Activated T-cell treated with anti-CD3 and anti-CD28 coated beads for 48 hours (primary cell): ENCODE data around the gene SLC6A8.
"Not testable (repeated sequence)": the region's sequence is repeated elsewhere in the genome, so short reads cannot be mapped to it uniquely, and the experiment has no call there.

ENCODE experiments used
- DNase-seq: peaks from one replicate; pipeline ENCODE4 v3.0.0-alpha.2; 2020; ENCODE audit warnings: low read depth

SLC6A8 gene

DNA sequence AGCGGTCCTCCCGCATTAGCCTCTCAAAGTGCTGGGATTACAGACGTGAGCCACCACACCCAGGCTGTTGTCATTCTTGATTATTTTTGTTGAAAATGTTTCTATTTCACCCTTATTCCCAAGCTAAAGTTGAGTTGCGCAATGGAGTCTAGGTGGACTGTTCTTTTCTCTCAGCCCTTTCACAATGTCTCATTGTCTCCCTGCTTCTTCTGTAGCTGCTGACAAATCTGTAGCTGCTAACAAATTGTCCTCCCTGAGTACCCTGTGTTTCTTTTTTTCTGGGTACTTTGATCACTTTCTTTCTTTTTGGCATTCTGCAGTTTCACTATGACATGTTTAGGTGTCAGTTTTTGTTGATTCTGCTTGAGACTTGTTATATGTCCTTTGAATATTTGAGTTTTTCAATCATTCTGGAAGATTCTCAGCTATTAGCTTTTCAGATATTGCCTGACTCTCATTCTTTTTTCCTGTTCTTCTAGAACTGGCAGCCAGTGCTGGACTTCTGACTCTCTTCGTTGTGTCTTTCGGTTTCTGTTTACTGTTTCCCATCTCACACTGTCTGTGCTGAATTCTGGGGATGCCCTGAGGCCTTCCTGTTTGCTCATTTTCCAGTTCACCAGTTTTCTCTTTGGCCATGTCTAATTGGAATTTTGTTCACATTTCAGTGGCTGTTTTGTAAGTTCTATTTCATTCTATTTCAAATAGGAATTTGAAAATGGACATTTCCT is 43.6 kb downstream of the SLC6A8 start:
- DNase-seq: no peak

DNA sequence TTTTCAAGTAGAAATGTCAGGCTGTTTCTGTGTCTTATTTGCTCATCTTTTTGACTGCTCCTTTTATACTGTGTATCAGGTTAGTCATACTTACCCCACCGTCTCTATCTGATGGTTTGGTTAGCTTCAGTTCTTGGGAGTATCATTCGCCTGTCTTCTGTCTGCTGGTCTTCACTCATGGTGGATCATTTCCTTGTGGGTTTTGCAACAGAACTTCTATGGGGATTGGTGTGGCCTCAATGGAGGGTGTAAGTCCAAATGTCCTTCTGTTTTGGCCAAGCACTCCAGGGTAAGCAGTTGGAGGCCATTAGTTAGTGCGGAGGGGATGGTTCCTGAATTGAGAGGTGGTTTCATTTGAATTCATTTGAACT is 44.1 kb downstream of the SLC6A8 start:
- no peak for DNase-seq

DNA sequence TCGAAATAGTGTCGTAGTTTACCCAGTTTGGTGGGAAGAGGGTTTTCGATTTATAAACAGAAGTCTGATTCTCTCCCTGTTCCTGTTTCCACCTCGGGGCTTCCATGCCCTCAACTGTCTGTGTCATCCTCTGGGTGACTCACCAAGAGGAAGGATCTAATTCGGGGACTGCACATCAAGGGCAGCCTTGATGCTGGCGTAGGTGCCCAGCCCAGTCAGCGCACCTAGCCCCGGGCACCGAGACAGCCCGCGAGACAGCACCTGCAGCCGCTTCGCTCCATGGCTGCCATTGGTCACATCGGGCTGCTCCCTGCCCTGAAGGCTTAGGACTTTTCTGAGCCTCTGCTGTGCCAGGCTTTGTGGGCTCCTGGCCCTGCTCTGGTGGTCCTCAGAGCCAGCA is 44.7 kb downstream of the SLC6A8 start:
- DNase-seq: no peak

DNA sequence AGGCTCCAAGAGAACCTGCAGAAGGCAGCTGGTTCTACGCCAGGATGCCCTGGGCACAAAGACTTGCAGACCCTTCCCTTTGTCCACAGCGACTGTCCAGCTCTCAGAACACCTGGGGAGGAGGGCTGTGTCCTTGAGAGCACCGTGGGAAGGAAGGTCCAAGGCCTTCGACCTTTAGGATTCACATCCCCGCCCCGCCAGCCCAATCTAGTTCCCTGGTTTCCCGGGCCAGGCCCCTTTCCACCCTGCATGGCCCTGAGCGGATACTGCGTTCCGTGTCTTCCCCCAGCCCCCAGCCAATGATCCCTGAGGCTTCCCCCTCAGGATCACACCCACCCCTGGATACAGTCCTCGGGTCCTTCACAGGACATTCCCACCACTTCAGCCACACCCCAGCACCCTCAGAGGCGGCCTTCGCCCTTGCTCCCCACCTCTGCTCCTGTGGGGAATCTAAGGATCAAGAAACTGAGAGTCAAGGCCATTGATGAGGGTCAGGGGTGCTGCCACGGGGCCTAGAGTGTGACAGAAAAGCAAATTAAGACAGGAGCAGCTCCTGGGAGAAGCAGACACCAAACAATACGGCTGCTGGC is 46.0 kb downstream of the SLC6A8 start:
- no peak for DNase-seq

GRCh38 chrX:153734871-153735270 is 47.1 kb downstream of the SLC6A8 start:
- DNase-seq: no peak

DNA sequence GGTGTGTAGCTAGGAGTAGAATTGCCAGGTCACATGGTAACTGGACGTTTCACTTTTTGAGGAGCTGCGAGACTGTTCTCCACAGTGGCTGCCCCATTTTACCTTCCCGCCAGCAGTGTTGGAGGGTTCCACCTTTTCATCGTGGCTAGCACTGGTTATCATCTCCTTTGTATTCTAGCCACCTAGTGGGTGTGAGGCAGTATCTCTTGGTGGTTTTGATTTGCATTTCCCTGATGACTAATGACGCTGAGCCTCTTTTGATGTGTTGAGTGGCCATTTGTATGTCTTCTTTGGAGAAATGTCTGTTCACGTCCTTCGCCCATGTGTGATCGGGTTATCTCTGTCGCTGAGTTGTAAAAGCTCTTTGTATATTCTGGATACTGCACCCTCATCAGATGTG is 47.5 kb downstream of the SLC6A8 start:
- no peak for DNase-seq

DNA sequence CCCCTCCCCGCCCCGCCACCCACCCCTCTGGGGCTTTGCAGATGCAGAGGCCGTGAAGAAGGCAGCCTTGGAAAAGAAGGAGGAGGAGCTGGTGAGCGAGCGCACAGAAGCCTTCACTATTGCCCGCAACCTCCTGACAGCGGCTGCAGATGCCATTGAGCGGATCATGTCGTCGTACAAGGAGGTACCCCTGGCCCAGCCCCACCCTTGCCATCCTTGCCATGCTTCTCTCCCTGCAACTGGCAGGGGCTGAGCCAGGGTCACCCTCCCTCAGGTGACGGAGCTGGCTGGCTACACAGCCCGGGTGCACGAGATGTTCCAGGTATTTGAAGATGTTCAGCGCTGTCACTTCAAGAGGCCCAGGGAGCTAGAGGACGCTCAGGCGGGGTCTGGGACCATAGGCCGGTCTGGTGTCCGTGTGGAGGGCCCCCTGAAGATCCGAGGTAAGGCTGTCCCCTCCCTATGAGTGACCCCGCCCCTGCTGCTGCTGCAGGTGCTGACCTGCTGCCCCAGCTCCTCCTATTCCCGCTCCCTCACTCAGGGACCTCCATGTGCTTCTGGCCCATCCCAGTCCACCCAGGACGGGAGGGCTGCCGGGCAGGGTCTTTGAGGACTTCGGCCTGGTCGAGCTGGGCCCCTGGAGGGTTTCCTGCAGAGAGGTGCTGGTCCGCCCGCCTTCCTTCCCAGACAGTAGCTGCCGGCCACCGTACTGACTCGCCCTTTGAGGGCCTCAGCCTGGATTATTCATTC is 48.5 kb downstream of the SLC6A8 start:
- DNase-seq: no peak

DNA sequence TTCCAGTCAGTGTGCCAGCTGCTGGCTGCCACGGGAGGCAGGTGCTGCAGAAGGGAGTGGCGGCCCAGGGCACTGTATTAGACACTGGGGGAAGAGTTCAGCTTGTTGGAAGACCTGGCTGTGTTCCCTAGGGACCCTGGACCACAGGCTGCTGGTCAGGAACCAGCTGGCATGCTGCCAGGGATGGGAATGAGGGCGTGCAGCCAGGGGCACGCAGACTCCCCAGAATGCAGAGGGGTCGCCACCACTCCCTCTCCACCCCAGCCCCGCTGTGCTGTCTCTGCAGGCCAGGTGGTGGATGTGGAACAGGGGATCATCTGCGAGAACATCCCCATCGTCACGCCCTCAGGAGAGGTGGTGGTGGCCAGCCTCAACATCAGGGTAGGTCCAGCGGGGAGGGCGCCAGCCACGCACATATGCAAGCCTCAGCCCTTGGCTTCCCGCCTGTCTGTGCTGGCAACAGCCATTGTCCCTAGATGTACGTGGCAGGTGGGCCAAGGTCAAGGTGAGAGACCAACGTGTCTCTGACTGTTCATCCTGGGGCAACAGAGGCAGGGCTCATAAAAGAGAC is 49.2 kb downstream of the SLC6A8 start:
- DNase-seq: no peak

GRCh38 chrX:153738056-153738605 is 50.4 kb downstream of the SLC6A8 start:
- DNase-seq: no peak

- no peak for DNase-seq
Measured at GRCh38 chrX:153739754-153740486, 52.2 kb downstream of the SLC6A8 start.

GRCh38 chrX:153740631-153741222 is 53.0 kb downstream of the SLC6A8 start:
- no peak for DNase-seq

DNA sequence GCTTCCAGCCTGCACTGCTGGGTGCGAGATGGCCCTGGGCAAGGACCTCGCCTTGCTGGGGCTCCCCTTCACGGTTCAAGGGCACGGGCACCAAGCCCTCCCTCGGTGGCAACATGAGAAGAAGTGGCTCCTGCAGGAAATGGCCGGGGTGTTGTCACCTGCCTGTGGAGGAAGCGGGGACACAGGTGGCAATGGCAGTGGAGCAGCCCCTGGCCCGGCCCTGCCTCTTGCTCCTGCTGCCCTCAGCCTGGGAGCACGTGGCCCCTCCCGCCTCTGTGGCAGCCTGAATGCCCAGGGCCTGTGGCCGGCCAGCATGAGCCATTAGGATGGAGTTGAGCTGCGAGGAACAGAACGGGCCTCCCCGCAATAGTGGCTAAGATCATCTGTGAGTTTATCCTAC is 53.7 kb downstream of the SLC6A8 start:
- no peak for DNase-seq

DNA sequence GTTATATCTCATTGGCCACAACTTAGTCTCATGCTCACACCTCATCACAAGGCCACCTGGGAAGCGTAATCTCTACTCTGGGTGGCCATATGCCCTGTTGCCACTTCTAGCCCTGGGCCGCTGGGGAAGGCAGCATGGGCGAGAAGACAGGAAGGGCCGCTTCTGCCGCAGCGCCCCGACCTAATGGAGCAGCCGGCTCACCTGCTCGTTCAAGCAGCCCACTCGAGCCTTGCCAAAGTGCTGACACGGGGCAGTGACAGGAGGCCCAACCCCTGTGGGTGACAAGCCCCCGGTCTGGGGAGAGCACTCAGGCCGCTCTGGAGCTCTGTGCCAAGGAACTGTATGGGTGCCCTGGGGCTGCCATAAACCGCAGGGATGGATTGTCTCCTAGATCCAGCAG is 54.4 kb downstream of the SLC6A8 start:
- not testable (repeated sequence) for DNase-seq

DNA sequence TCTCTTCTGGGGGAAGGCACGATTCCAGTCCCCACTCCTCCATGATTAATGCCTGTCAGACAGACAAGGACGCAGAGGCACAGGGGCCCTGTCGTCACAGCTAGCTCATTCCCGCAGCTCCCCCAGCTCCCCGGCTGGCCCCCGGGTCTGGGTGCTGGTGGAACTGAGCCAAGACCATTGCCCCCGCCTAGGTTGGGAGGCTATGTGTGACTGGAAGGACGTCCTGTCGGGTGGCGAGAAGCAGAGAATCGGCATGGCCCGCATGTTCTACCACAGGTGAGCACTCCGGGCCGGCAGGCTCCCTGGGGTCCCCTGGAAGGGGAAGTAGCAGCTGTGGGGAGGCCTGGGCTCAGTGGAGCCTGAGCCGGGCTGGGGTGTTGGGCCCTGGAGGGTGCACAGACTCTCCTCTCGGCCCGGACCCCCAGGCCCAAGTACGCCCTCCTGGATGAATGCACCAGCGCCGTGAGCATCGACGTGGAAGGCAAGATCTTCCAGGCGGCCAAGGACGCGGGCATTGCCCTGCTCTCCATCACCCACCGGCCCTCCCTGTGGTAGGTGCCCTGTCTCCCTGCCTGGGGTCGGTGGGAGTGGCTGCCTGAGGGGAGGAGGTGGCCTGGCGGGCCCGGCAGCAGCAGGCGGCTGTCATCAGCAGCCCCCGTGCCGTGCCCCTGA is 55.2 kb downstream of the SLC6A8 start:
- not testable (repeated sequence) for DNase-seq

GRCh38 chrX:153743468-153744209 is 55.9 kb downstream of the SLC6A8 start:
- not testable (repeated sequence) for DNase-seq

GRCh38 chrX:153744210-153745066 is 56.7 kb downstream of the SLC6A8 start:
- no peak for DNase-seq

GRCh38 chrX:153745067-153745433 is 57.3 kb downstream of the SLC6A8 start:
- not testable (repeated sequence) for DNase-seq
